Measurements from ENCODE around the gene AK1. TPM values are rescaled to one million over a fixed set of nuclear protein-coding genes. Genes with fewer than 3 reads are reported as not detected.
"Not testable (repeated sequence)": the region's sequence is repeated elsewhere in the genome, so short reads cannot be mapped to it uniquely, and the experiment has no call there.

AK1 gene
- total RNA-seq, 4 donors from 2014 or later = 28.5 to 93.4 (median 54.1) TPM

GRCh38 chr9:127846443-127847177, 30.9 kb downstream of the AK1 start:
- ATAC-seq (ENCODE audit: low FRiP score) (no peak), DNase-seq (ENCODE audit: low spot score) (no peak)
- TF ChIP-seq CTCF (IDR thresholded peaks at IDR 0.05) = no peak

- not testable (repeated sequence) for DNase-seq (ENCODE audit: low spot score); ATAC-seq (ENCODE audit: low FRiP score)
Observed at GRCh38 chr9:127845619-127846018, 31.9 kb downstream of the AK1 start.

GRCh38 chr9:127844821-127845359, 32.6 kb downstream of the AK1 start:
- no peak for TF ChIP-seq CTCF (IDR thresholded peaks at IDR 0.05)
- DNase-seq (ENCODE audit: low spot score) (no peak), ATAC-seq (ENCODE audit: low FRiP score) (no peak)

GRCh38 chr9:127841087-127841835, 36.2 kb downstream of the AK1 start:
- ATAC-seq (ENCODE audit: low FRiP score) (no peak), DNase-seq (ENCODE audit: low spot score) (no peak)
- no peak for TF ChIP-seq CTCF (IDR thresholded peaks at IDR 0.05)

GRCh38 chr9:127838375-127839078, 38.9 kb downstream of the AK1 start:
- no peak for TF ChIP-seq CTCF (IDR thresholded peaks at IDR 0.05)

GRCh38 chr9:127837346-127837745, 40.1 kb downstream of the AK1 start:
- no peak for TF ChIP-seq CTCF (IDR thresholded peaks at IDR 0.05)
- no peak for DNase-seq (ENCODE audit: low spot score)
- no peak for ATAC-seq (ENCODE audit: low FRiP score)

More at GRCh38 chr9:127838375-127839078, 38.9 kb downstream of the AK1 start:
- ATAC-seq (ENCODE audit: low FRiP score) (peak; percentile 98), DNase-seq (ENCODE audit: low spot score) (peak; percentile 76)

GRCh38 chr9:127836561-127836960, 40.9 kb downstream of the AK1 start:
- DNase-seq (ENCODE audit: low spot score); ATAC-seq (ENCODE audit: low FRiP score): not testable (repeated sequence)

Data from omental fat pad (tissue), 4 donors.